ENCODE data around the gene HOXB1.

- TF ChIP-seq, protein P1, sequence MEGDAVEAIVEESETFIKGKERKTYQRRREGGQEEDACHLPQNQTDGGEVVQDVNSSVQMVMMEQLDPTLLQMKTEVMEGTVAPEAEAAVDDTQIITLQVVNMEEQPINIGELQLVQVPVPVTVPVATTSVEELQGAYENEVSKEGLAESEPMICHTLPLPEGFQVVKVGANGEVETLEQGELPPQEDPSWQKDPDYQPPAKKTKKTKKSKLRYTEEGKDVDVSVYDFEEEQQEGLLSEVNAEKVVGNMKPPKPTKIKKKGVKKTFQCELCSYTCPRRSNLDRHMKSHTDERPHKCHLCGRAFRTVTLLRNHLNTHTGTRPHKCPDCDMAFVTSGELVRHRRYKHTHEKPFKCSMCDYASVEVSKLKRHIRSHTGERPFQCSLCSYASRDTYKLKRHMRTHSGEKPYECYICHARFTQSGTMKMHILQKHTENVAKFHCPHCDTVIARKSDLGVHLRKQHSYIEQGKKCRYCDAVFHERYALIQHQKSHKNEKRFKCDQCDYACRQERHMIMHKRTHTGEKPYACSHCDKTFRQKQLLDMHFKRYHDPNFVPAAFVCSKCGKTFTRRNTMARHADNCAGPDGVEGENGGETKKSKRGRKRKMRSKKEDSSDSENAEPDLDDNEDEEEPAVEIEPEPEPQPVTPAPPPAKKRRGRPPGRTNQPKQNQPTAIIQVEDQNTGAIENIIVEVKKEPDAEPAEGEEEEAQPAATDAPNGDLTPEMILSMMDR (IDR thresholded peaks at IDR 0.05; ENCODE audit: borderline replicate concordance, extremely low read depth, low read length, poor library complexity, severe bottlenecking) = no peak
- no peak for TF ChIP-seq EZH2 (IDR thresholded peaks at IDR 0.05; ENCODE audit: borderline replicate concordance, low read depth, low read length, severe bottlenecking)
Measured at GRCh38 chr17:48552466-48553189, 21.8 kb upstream of the HOXB1 start.

Measured in DND-41 (cell line).